GM21717 (cell line): Measurements from ENCODE around the gene LTN1.

Source experiments
- ATAC-seq: cut with Tn5 transposase; IDR thresholded peaks from one replicate; pipeline ENCODE4 v1.9.1; 2021; ENCODE audit warnings: mild to moderate bottlenecking, moderate library complexity; ENCODE audit not compliant: unreplicated experiment

Gene LTN1

GRCh38 chr21:28885853-28886177 is 106.9 kb downstream of the LTN1 start:
- ATAC-seq, result no peak

- peak; percentile 98 for ATAC-seq
Measured at GRCh38 chr21:28884976-28885852, 107.5 kb downstream of the LTN1 start.

- no peak for ATAC-seq
Measured at GRCh38 chr21:28884481-28884880, 108.2 kb downstream of the LTN1 start.

- no peak for ATAC-seq
Measured at GRCh38 chr21:28883931-28884330, 108.7 kb downstream of the LTN1 start.

GRCh38 chr21:28882345-28882744 is 110.3 kb downstream of the LTN1 start:
- no peak for ATAC-seq
